Activated CD8-positive, alpha-beta T cell treated with anti-CD3 and anti-CD28 coated beads for 36 hours (primary cell): ENCODE data around the gene ZC3H12D. TPM values are rescaled to one million over a fixed set of nuclear protein-coding genes. Genes with fewer than 3 reads are reported as not detected.
"Not testable (repeated sequence)": the region's sequence is repeated elsewhere in the genome, so short reads cannot be mapped to it uniquely, and the experiment has no call there.

Experiments used
- ATAC-seq: fragments of 200-7000 bp; cut with Tn5 transposase; one replicate; pipeline ENCODE4 v1.10.0; 2021; ENCODE audit warnings: mild to moderate bottlenecking, moderate library complexity
- CTCF ChIA-PET: fragments of 350-600 bp; sonication (Branson Sonifier 250); formaldehyde crosslinking; loops from one replicate; lab custom pipeline; 2021; ENCODE audit warnings: antibody characterized with exemption; lab: Charles Lee
- POLR2A ChIA-PET: fragments of 350-600 bp; sonication (Branson Sonifier 250); formaldehyde crosslinking; loops from one replicate; lab custom pipeline; 2021; ENCODE audit warnings: antibody characterized with exemption; lab: Charles Lee
- DNase-seq: peaks from one replicate; pipeline ENCODE4 v3.0.0-alpha.2; 2020
- H3K27ac Mint-ChIP-seq: one replicate; pipeline ENCODE4 v1.8.0; 2021; ENCODE audit warnings: mild to moderate bottlenecking, mixed read lengths
- H3K27me3 Mint-ChIP-seq: one replicate; pipeline ENCODE4 v1.8.0; 2021; ENCODE audit warnings: mixed read lengths
- H3K36me3 Mint-ChIP-seq: one replicate; pipeline ENCODE4 v1.8.0; 2021; ENCODE audit warnings: low read depth, mixed read lengths
- H3K4me1 Mint-ChIP-seq: one replicate; pipeline ENCODE4 v1.8.0; 2021; ENCODE audit warnings: low read depth, mixed read lengths
- H3K4me3 Mint-ChIP-seq: one replicate; pipeline ENCODE4 v1.8.0; 2021; ENCODE audit warnings: mild to moderate bottlenecking, moderate library complexity, mixed read lengths
- H3K9me3 Mint-ChIP-seq: one replicate; pipeline ENCODE4 v1.8.0; 2021; ENCODE audit warnings: mixed read lengths
- CTCF ChIP-seq: fragments of 200-600 bp; IDR thresholded peaks from one replicate; pipeline ENCODE4 v1.8.0; 2022; ENCODE audit warnings: antibody characterized with exemption, mild to moderate bottlenecking
- intact Hi-C: fragments of 100-400 bp; cut with micrococcal nuclease; formaldehyde crosslinking; loops from one replicate; pipeline ENCODE4 v1.10.0; 2022
- total RNA-seq, 2 experiments: library from RNA; stranded (reverse); gene quantifications; one replicate each; pipeline ENCODE4 v1.2.3, GENCODE V29; 2021

The ZC3H12D gene
- total RNA-seq, 2 experiments from 2014 or later, result 37.7 to 39.0 TPM

- Mint-ChIP-seq H3K27ac (peak overlapping the region; percentile 94), H3K4me3 (peak overlapping the region; percentile 57), H3K4me1 (peaks cover 76% of the 10 kb centered on the region), H3K36me3 (peaks cover 14% of the 10 kb centered on the region)
- ChIA-PET CTCF (interaction anchor here (1.0 to 2.8 kb wide), 7 partner anchors 9 to 34 kb away, joined by 3 to 18 read pairs (median 8); no protein-coding TSS in a partner anchor), POLR2A (interaction anchor here (1.1 to 3.1 kb wide), 4 partner anchors 10 to 15 kb away, joined by 3 to 21 read pairs (median 8); partner anchors contain the start of gene ZC3H12D)
- DNase-seq (peak; percentile 79), ATAC-seq (peak; percentile 86)
- H3K9me3 Mint-ChIP-seq, H3K27me3 Mint-ChIP-seq, intact Hi-C loops: not testable (repeated sequence)
Measured at GRCh38 chr6:149494810-149495209, 10.0 kb upstream of the ZC3H12D start.

- TF ChIP-seq CTCF, result no peak
- H3K9me3 Mint-ChIP-seq, result no peaks in the 10 kb centered on the region
- no peaks in the 10 kb centered on the region for H3K27me3 Mint-ChIP-seq
- ATAC-seq (no peak), DNase-seq (no peak)
- no peak overlapping the region for H3K4me3 Mint-ChIP-seq
- ChIA-PET CTCF (interaction anchor here (1.2 kb wide), 1 partner anchor 14 kb away, joined by 3 read pairs; no protein-coding TSS in a partner anchor), POLR2A (interaction anchor here (1.0 kb wide), 2 partner anchors 11 to 34 kb away, joined by 3 read pairs; no protein-coding TSS in a partner anchor)
- peaks cover 80% of the 10 kb centered on the region for H3K4me1 Mint-ChIP-seq
- intact Hi-C loops, result no loop called here
- H3K36me3 Mint-ChIP-seq, result peaks cover 9% of the 10 kb centered on the region
- H3K27ac Mint-ChIP-seq, result peak overlapping the region; percentile 94
Measured at GRCh38 chr6:149493761-149494320, 9.0 kb upstream of the ZC3H12D start.

- Mint-ChIP-seq H3K4me1 (peaks cover 81% of the 10 kb centered on the region), H3K4me3 (no peak overlapping the region), H3K27ac (peak overlapping the region; percentile 94), H3K27me3 (no peaks in the 10 kb centered on the region), H3K36me3 (peaks cover 7% of the 10 kb centered on the region), H3K9me3 (no peaks in the 10 kb centered on the region)
- no peak for TF ChIP-seq CTCF
- DNase-seq (no peak), ATAC-seq (no peak)
- intact Hi-C loops, result no loop called here
- POLR2A ChIA-PET, result no interaction called here
- CTCF ChIA-PET, result interaction anchor here (1.0 to 1.2 kb wide), 2 partner anchors 13 to 61 kb away, joined by 3 to 4 read pairs; no protein-coding TSS in a partner anchor
Measured at GRCh38 chr6:149492798-149493343, 8.1 kb upstream of the ZC3H12D start.

- CTCF ChIA-PET, result interaction anchor here (0.7 to 2.3 kb wide), 3 partner anchors 9 to 18 kb away, joined by 3 to 10 read pairs (median 6); no protein-coding TSS in a partner anchor
- TF ChIP-seq CTCF, result no peak
- ATAC-seq (no peak), DNase-seq (no peak)
- H3K4me3 Mint-ChIP-seq, result no peak overlapping the region
- POLR2A ChIA-PET, result interaction anchor here (1.1 to 1.7 kb wide), 2 partner anchors 16 to 55 kb away, joined by 3 to 7 read pairs; partner anchors contain the start of gene PPIL4
- peaks cover 69% of the 10 kb centered on the region for H3K4me1 Mint-ChIP-seq
- H3K27ac Mint-ChIP-seq, result peak overlapping the region; percentile 75
- no peaks in the 10 kb centered on the region for H3K9me3 Mint-ChIP-seq
- H3K36me3 Mint-ChIP-seq, result peaks cover 2% of the 10 kb centered on the region
- no peaks in the 10 kb centered on the region for H3K27me3 Mint-ChIP-seq
- intact Hi-C loops, result no loop called here
Measured at GRCh38 chr6:149489967-149490366, 5.2 kb upstream of the ZC3H12D start.

GRCh38 chr6:149488815-149489214 is 4.0 kb upstream of the ZC3H12D start:
- Mint-ChIP-seq H3K27me3 (no peaks in the 10 kb centered on the region), H3K36me3 (peaks cover 6% of the 10 kb centered on the region), H3K27ac (peak overlapping the region; percentile 86), H3K4me1 (peaks cover 66% of the 10 kb centered on the region), H3K4me3 (peak overlapping the region; percentile 20), H3K9me3 (no peaks in the 10 kb centered on the region)
- CTCF ChIA-PET, result interaction anchor here (1.5 to 2.3 kb wide), 2 partner anchors 10 to 15 kb away, joined by 6 to 10 read pairs; no protein-coding TSS in a partner anchor
- intact Hi-C loops, result no loop called here
- peak; percentile 76 for DNase-seq
- POLR2A ChIA-PET, result interaction anchor here (1.1 to 1.7 kb wide), 3 partner anchors 18 to 57 kb away, joined by 3 to 7 read pairs (median 4); partner anchors contain the start of gene PPIL4
- TF ChIP-seq CTCF, result no peak
- peak; percentile 29 for ATAC-seq
